GM10266 (cell line): ENCODE data around the gene EPB41L5.
"Not testable (repeated sequence)": the region's sequence is repeated elsewhere in the genome, so short reads cannot be mapped to it uniquely, and the experiment has no call there.

Experiments
- DNase-seq: peaks from one replicate; pipeline ENCODE4 v3.0.0; 2012; ENCODE audit errors: extremely low spot score
- CTCF ChIP-seq: IDR thresholded peaks from 2 replicates; pipeline ENCODE4 v1.5.1; 2012; ENCODE audit warnings: mild to moderate bottlenecking, low read depth; ENCODE audit not compliant: control insufficient read depth, insufficient read depth; ENCODE audit errors: missing control alignments

The EPB41L5 gene

DNA sequence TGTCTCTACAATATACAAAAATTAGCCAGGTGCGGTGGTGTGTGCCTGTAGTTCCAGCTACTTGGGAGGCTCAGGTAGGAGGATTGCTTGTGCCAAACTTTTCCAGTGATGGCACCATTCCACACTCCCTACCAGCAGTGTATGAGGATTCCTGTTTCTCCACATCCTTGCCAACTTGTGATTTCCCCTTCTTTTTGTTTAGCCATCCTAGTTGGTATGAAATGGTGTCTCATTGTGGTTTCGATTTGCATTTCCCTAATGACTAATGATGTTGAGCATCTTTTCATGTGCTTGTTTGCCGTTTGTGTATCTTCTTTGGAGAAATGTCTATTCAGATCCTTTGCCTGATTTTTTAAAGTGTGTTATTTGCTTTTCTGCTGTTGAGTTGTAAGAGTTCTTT, 41.0 kb downstream of the EPB41L5 start:
- TF ChIP-seq CTCF: no peak
- no peak for DNase-seq

DNA sequence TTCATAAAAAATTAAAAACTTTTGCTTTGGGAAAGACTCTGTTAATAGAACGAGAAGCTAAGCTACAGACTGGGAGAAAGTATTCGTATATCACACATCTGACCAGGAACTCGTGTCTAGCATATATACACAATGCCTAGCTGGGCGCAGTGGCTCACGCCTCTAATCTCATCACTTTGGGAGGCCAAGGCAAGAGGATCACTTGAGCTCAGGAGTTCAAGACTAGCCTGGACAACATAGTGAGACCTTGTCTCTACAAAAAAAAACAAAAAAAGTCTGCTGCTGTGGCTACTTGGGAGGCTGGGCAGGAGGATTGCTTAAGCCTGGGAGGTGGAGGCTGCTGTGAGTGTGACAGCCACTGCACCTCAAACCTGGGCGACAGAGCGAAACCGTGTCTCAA, 46.6 kb downstream of the EPB41L5 start:
- DNase-seq: no peak
- no peak for TF ChIP-seq CTCF

DNA sequence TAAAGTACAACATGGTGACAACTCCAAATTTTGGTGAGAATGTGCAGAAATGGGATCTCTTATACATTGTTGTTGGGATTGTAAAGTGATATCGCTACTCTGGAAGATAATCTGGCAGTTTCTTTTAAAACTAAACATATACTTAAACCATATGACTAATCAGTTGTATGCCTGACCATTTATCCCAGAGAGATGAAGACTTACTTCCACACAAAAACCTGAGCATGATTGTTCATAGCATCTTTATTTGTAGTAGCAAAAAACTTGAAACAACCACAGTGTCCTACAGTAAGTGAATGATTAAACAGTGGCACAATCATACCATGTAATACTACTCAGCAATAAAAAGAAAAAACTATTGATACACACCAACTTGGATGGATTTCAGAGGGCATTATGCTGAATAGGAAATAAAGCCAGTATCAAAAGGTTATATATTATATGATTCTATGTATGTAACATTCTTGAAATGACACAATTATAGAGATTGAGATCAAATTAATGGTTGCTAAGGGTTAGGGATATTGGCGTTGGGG, 47.3 kb downstream of the EPB41L5 start:
- no peak for DNase-seq
- TF ChIP-seq CTCF: no peak

DNA sequence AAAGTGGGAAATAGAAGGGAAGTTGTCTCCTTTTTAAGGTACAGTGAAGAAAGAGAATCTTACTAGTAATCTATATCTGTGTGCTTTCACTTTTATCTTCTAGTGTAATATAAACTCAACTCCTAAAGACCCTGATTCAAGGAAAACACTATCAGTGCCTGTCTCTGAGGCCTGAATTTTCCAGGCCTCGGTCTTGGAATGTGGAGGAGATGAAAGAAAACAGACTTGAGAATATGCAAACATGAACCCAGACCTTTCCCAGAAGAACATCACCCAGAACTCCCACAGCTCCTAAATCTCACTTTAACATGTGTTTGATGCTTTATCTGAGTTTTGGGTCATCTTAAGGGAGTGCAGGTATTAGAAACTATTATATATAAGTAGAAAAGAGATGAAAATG, 51.8 kb downstream of the EPB41L5 start:
- no peak for TF ChIP-seq CTCF
- DNase-seq: no peak

- no peak for DNase-seq
- no peak for TF ChIP-seq CTCF
Observed at GRCh38 chr2:120066800-120067547, 54.1 kb downstream of the EPB41L5 start.

GRCh38 chr2:120068040-120068658, 55.3 kb downstream of the EPB41L5 start:
- not testable (repeated sequence) for DNase-seq

GRCh38 chr2:120075545-120075944, 62.7 kb downstream of the EPB41L5 start:
- TF ChIP-seq CTCF: no peak
- DNase-seq: no peak
